Measurements from ENCODE around the gene RHBDD3.
"Not testable (repeated sequence)": the region's sequence is repeated elsewhere in the genome, so short reads cannot be mapped to it uniquely, and the experiment has no call there.

RHBDD3 gene

GRCh38 chr22:29256606-29257325 is 11.0 kb downstream of the RHBDD3 start:
- no peak overlapping the region for H3K4me3 ChIP-seq (ENCODE audit: low read depth, low read length)
- DNase-seq (ENCODE audit: low read depth), result no peak
- TF ChIP-seq CTCF (IDR thresholded peaks at IDR 0.05; ENCODE audit: low read depth, low read length, missing control alignments), result no peak

GRCh38 chr22:29255064-29255621 is 12.6 kb downstream of the RHBDD3 start:
- H3K4me3 ChIP-seq (ENCODE audit: low read depth, low read length), result no peak overlapping the region
- DNase-seq (ENCODE audit: low read depth), result no peak
- TF ChIP-seq CTCF (IDR thresholded peaks at IDR 0.05; ENCODE audit: low read depth, low read length, missing control alignments), result no peak

- no peak overlapping the region for H3K4me3 ChIP-seq (ENCODE audit: low read depth, low read length)
- DNase-seq (ENCODE audit: low read depth), result no peak
- no peak for TF ChIP-seq CTCF (IDR thresholded peaks at IDR 0.05; ENCODE audit: low read depth, low read length, missing control alignments)
These were observed 13.5 kb downstream of the RHBDD3 start for GRCh38 chr22:29254286-29254660.

- no peak overlapping the region for H3K4me3 ChIP-seq (ENCODE audit: low read depth, low read length)
- no peak for TF ChIP-seq CTCF (IDR thresholded peaks at IDR 0.05; ENCODE audit: low read depth, low read length, missing control alignments)
- no peak for DNase-seq (ENCODE audit: low read depth)
These were observed 14.1 kb downstream of the RHBDD3 start for GRCh38 chr22:29253561-29254285.

- no peak for TF ChIP-seq CTCF (IDR thresholded peaks at IDR 0.05; ENCODE audit: low read depth, low read length, missing control alignments)
- H3K4me3 ChIP-seq (ENCODE audit: low read depth, low read length), result no peak overlapping the region
- no peak for DNase-seq (ENCODE audit: low read depth)
These were observed 15.5 kb downstream of the RHBDD3 start for GRCh38 chr22:29251981-29252911.

GRCh38 chr22:29251265-29251664 is 16.5 kb downstream of the RHBDD3 start:
- no peak for DNase-seq (ENCODE audit: low read depth)
- H3K4me3 ChIP-seq (ENCODE audit: low read depth, low read length), result no peak overlapping the region
- no peak for TF ChIP-seq CTCF (IDR thresholded peaks at IDR 0.05; ENCODE audit: low read depth, low read length, missing control alignments)

- DNase-seq (ENCODE audit: low read depth); H3K4me3 ChIP-seq (ENCODE audit: low read depth, low read length): not testable (repeated sequence)
These were observed 19.9 kb downstream of the RHBDD3 start for GRCh38 chr22:29247891-29248290.

All from GM12864 (cell line).